WERI-Rb-1 (cell line): ENCODE results near the gene PTGES2.
A peak's percentile ranks its signal among the peaks of the same experiment; 100 is the strongest.

ENCODE experiments used
- DNase-seq: peaks from one replicate; pipeline ENCODE4 v3.0.0-alpha.2; 2020
- H3K27ac ChIP-seq: fragments of 250-450 bp; sonication (Bioruptor Pico); 2 replicates; pipeline ENCODE4 v1.5.1; 2020; ENCODE audit warnings: mild to moderate bottlenecking, moderate library complexity
- H3K27me3 ChIP-seq: fragments of 250-450 bp; sonication (Bioruptor Pico); 2 replicates; pipeline ENCODE4 v1.5.1; 2021; ENCODE audit warnings: mild to moderate bottlenecking, low read depth, moderate library complexity; ENCODE audit not compliant: insufficient read depth, severe bottlenecking
- H3K36me3 ChIP-seq: fragments of 250-450 bp; sonication (Bioruptor Pico); 2 replicates; pipeline ENCODE4 v1.5.1; 2020; ENCODE audit warnings: mild to moderate bottlenecking, moderate library complexity
- H3K4me3 ChIP-seq: 2 replicates; pipeline ENCODE4 v1.5.1; 2011; ENCODE audit warnings: low read depth, mild to moderate bottlenecking, control low read depth, low read length
- H3K9me3 ChIP-seq: fragments of 250-450 bp; sonication (Bioruptor Pico); 2 replicates; pipeline ENCODE4 v1.5.1; 2021; ENCODE audit warnings: mild to moderate bottlenecking, moderate library complexity; ENCODE audit not compliant: severe bottlenecking
- CTCF ChIP-seq: IDR thresholded peaks from 2 replicates; pipeline ENCODE4 v1.5.1; 2011; ENCODE audit warnings: low read depth, mild to moderate bottlenecking, control low read depth, inconsistent platforms, low read length

The PTGES2 gene

GRCh38 chr9:128127568-128127989 is at the start of gene PTGES2:
PTGES2 (minus strand) TSS chr9:128127729; CDS start chr9:128127717, 12 bp downstream.
- peaks cover 7% of the 10 kb centered on the region for H3K9me3 ChIP-seq
- peak within 1 kb of the TSS; percentile 72 for H3K4me3 ChIP-seq
- peak; percentile 88 for DNase-seq

GRCh38 chr9:128175726-128176125 is 48.2 kb upstream of the PTGES2 start:
- DNase-seq: no peak
- no peak overlapping the region for H3K27ac ChIP-seq
- no peak for TF ChIP-seq CTCF
- peaks cover 5% of the 10 kb centered on the region for H3K9me3 ChIP-seq
- H3K27me3 ChIP-seq: no peaks in the 10 kb centered on the region
- no peak overlapping the region for H3K4me3 ChIP-seq
- peaks cover 87% of the 10 kb centered on the region for H3K36me3 ChIP-seq

More at GRCh38 chr9:128127568-128127989, at the start of gene PTGES2:
- H3K27me3 ChIP-seq: no peaks in the 10 kb centered on the region
- H3K27ac ChIP-seq: peak within 1 kb of the TSS; percentile 99
- TF ChIP-seq CTCF: no peak
- H3K36me3 ChIP-seq: peaks cover 38% of the 10 kb centered on the region

- peaks cover 82% of the 10 kb centered on the region for H3K36me3 ChIP-seq
- H3K27me3 ChIP-seq: no peaks in the 10 kb centered on the region
- no peak overlapping the region for H3K27ac ChIP-seq
- H3K9me3 ChIP-seq: peaks cover 5% of the 10 kb centered on the region
- DNase-seq: no peak
- TF ChIP-seq CTCF: no peak
- no peak overlapping the region for H3K4me3 ChIP-seq
Observed at GRCh38 chr9:128175102-128175563, 47.6 kb upstream of the PTGES2 start.

- DNase-seq: peak; percentile 54
- H3K27ac ChIP-seq: peak overlapping the region; percentile 14
- H3K36me3 ChIP-seq: peaks cover 78% of the 10 kb centered on the region
- H3K9me3 ChIP-seq: peaks cover 2% of the 10 kb centered on the region
- H3K27me3 ChIP-seq: no peaks in the 10 kb centered on the region
- TF ChIP-seq CTCF: no peak
- H3K4me3 ChIP-seq: no peak overlapping the region
Observed at GRCh38 chr9:128174062-128174461, 46.5 kb upstream of the PTGES2 start.

GRCh38 chr9:128169925-128170324 is 42.4 kb upstream of the PTGES2 start:
- no peaks in the 10 kb centered on the region for H3K9me3 ChIP-seq
- H3K4me3 ChIP-seq: no peak overlapping the region
- no peaks in the 10 kb centered on the region for H3K27me3 ChIP-seq
- DNase-seq: peak; percentile 88
- peaks cover 78% of the 10 kb centered on the region for H3K36me3 ChIP-seq
- TF ChIP-seq CTCF: peak; percentile 35
- peak overlapping the region; percentile 63 for H3K27ac ChIP-seq

GRCh38 chr9:128169492-128169891 is 42.0 kb upstream of the PTGES2 start:
- no peak for DNase-seq
- Histone ChIP-seq H3K36me3 (peaks cover 78% of the 10 kb centered on the region), H3K27ac (peak overlapping the region; percentile 63), H3K4me3 (no peak overlapping the region), H3K27me3 (no peaks in the 10 kb centered on the region), H3K9me3 (no peaks in the 10 kb centered on the region)
- no peak for TF ChIP-seq CTCF
